NCI-H345 treated with DMSO at 0.1 percent for 48 hours (cell line): Measurements from ENCODE around the gene TRAK1.

Source experiments
- DNase-seq: peaks from one replicate; lab custom pipeline; 2025; ENCODE audit not compliant: unreplicated experiment; lab: John Stamatoyannopoulos, UW

Gene TRAK1

DNA sequence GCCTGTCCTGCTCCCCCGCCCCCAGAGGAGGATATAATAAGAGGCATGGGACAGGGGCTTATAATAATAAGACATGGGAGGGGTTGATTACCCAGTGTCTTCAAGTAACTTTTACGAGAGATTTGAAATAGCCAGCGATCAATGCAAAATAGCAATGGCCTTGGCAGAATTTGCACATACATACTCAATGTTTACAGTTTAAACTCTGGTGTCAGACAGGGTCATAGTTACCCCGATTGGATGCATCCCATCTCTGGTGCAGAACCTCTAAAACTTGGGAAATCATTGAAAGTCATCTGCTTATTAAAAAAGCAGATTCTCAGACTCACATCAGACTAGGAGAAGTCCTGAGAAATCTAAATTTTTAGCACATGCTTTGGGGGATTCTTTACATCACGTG lies 61.0 kb downstream of the TRAK1 start:
- DNase-seq = no peak

GRCh38 chr3:42153039-42153438 lies 61.9 kb downstream of the TRAK1 start:
- DNase-seq = no peak

- DNase-seq = no peak
Observed at GRCh38 chr3:42157540-42158538, 66.7 kb downstream of the TRAK1 start.

DNA sequence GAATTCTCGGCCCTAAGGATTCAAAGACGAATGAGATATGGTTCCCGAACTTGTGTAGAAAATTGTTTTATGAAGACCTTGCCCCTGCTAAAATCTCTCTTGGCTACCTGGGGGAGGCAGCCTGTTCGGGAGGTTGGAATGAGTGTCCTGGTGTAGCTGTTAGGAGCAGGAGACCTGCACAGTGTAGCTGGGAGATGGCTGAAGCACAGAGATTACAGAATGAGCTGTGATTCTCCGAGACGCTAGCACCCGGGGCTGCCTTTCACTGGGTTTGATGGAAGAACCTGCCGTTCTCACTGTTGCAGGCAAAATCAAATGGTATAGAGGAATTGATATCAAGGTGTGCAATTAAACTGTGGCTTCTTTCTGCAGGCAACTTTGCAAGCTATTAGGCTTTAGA lies 68.0 kb downstream of the TRAK1 start:
- no peak for DNase-seq

DNA sequence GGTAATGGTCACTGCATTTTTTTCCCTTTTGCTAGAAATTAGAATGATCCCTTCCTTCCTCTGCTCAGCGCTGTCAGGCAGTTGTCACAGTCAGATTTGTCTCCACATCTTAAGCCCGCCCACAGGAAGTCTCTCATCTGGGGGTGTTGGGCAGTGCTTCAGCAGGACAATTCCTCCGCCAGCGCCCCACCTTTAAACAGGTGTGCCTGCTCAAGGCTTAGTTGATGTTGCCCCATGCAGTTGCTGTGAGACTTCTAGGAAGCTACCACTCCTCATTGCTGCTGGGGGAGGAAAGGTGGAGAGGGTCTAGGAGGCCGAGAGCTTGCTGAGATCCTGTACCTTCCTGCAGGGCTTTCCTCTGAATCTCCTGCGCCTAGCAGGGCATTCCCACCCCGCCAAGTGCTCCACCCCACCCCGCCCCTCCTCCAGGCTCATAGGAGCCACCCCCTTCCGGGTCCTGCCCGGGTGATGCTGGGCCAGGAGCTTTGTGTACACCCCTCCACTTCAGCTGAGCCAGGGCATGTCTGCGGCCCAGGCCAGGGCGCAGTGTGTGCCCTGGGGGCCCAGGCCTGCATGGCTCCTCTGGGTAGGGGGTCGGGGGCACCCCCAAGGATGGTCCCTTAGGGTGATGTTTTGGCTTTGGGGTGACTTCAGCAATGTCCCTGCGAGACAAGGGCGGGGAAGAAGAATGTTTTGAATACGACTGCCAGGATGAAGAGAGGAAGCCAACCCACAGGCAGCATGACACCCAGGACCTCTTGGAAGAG lies 68.7 kb downstream of the TRAK1 start:
- DNase-seq = no peak

DNA sequence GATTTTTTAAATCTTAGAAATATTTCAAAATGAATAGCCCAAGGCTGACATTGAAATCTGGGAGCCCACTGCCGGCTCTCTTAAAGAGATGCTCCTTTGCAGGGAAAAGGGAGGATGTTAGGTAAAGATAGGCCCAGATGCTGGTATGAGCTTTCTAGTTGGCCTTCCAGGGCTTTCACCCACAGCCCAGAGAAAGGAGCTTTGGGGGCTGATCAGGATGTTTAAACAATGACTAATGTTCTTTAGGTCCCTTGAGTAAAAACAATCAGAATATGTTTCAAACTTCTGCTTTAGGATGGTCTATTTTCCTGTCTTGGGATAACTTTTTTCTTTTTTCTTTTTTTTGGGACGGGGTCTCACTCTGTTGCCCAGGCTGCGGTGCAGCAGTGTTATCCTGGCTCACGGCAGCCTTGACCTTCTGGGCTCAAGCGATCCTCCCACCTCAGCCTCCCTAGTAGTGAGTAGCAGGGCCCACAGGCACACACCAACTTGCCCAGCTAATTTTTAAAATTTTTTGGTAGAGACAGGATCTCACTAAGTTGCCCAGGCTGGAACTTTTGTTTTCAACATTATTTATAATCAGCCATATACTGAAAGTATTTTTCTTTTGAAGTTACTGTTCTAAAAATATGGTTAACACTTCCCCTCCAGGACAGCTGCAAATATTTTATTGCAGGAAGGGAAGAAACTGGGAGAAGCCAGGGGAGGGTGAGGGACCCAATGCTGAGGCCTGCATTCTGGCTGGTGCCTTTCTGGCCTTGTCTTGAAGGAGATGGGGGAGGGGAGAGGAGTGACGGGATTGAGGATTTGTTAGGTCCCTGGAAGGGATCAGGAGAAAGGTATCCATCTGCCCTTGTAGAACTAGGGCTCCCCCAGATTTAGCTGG lies 70.1 kb downstream of the TRAK1 start:
- DNase-seq = no peak

GRCh38 chr3:42162462-42162861 lies 71.3 kb downstream of the TRAK1 start:
- DNase-seq = no peak

- no peak for DNase-seq
Observed at GRCh38 chr3:42163622-42164244, 72.6 kb downstream of the TRAK1 start.

GRCh38 chr3:42164656-42165055 lies 73.5 kb downstream of the TRAK1 start:
- no peak for DNase-seq

DNA sequence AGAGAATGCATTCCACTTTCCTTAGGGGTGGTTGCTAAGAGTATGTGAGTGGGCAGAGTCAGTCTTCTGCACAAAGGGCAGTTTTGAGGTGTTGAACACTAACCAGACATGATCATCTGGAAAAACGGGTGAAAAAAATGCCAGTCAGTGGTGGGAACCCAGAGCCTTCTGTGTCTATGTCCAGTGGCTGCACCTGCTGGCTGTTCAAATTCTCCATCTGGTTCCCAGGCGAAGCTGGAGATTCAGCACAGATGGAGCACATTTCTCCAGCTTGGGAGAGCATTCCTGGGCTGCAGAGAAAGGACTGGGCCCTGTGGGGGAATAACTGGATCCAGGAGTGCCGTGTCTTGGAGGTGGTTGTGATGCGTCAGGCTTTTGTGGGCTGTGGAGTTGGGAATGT lies 74.1 kb downstream of the TRAK1 start:
- DNase-seq = no peak

GRCh38 chr3:42166214-42166613 lies 75.1 kb downstream of the TRAK1 start:
- no peak for DNase-seq

GRCh38 chr3:42166662-42167300 lies 75.6 kb downstream of the TRAK1 start:
- no peak for DNase-seq

GRCh38 chr3:42169579-42170120 lies 78.5 kb downstream of the TRAK1 start:
- DNase-seq = no peak

- no peak for DNase-seq
Observed at GRCh38 chr3:42172047-42172654, 81.0 kb downstream of the TRAK1 start.

- no peak for DNase-seq
Observed at GRCh38 chr3:42173307-42173706, 82.2 kb downstream of the TRAK1 start.

- no peak for DNase-seq
Observed at GRCh38 chr3:42174679-42175385, 83.7 kb downstream of the TRAK1 start.

DNA sequence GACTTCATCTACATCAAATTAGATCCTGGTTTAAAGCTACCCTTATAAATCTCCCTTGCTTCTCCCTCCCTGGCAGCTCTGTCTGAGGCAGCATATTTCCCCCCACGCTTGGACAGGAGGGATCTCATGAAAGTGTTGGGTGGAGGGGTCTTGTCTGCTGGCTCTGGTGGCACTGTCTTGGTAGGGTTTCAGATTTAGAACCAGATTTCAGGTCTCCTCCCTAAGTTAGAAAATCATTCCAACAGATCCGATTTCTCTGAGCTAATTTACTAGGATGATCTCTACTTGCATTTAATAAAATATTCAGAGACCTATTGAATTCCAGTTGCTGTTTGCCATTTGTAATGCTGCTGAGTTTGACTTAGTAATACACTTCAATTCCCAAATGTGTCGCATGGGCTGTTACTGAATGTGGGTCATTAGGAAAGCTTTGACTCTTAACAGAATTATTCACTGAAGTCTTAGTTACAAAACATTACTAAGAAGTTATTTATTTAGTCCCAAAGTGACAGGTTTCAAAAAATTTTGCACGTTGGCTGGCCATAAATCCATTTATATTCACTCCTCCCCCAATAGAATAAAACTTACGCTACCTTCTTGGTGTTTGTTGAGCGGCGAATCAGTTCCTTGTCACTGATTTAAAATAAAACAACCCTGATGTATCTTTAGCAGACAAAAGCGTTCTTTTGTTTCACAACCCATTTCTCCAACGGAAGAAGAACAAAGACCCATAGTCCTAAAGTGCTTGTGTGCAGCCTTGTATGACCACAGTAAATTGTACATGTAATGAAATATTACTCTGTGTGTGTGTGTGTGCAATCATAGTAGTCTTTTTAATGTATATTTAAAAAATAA lies 84.5 kb downstream of the TRAK1 start:
- no peak for DNase-seq
